SJSA1 (cell line): ENCODE results near the gene GPR142. TPM values are rescaled to one million over a fixed set of nuclear protein-coding genes. Genes with fewer than 3 reads are reported as not detected.

Experiments
- DNase-seq, 2 experiments: peaks; one replicate each; pipeline ENCODE4 v3.0.0-alpha.2; 2015 to 2020; ENCODE audit warnings: low spot score in 2 of 2, low read depth in 1 of 2
- H3K27ac ChIP-seq: fragments of 250-450 bp; sonication (Bioruptor Pico); 2 replicates; pipeline ENCODE4 v1.5.1; 2020; ENCODE audit warnings: mild to moderate bottlenecking, moderate library complexity
- H3K27me3 ChIP-seq: fragments of 250-450 bp; sonication (Bioruptor Pico); replicated peaks from 2 replicates; pipeline ENCODE4 v1.5.1; 2020; ENCODE audit warnings: mild to moderate bottlenecking, moderate library complexity
- H3K36me3 ChIP-seq: fragments of 250-450 bp; sonication (Bioruptor Pico); 2 replicates; pipeline ENCODE4 v1.5.1; 2020; ENCODE audit warnings: mild to moderate bottlenecking
- H3K4me1 ChIP-seq: fragments of 250-450 bp; sonication (Bioruptor Pico); replicated peaks from 2 replicates; pipeline ENCODE4 v1.6.1; 2021; ENCODE audit warnings: mild to moderate bottlenecking
- H3K4me3 ChIP-seq: fragments of 250-450 bp; sonication (Bioruptor Pico); 2 replicates; pipeline ENCODE4 v1.5.1; 2020; ENCODE audit warnings: mild to moderate bottlenecking
- H3K9me3 ChIP-seq: fragments of 250-450 bp; sonication (Bioruptor Pico); replicated peaks from 2 replicates; pipeline ENCODE4 v1.5.1; 2020; ENCODE audit warnings: mild to moderate bottlenecking
- total RNA-seq: library from RNA; depleted of rRNA; stranded (reverse); fragments of >200 nt; shearing (Covaris generic); gene quantifications from 2 replicates; pipeline ENCODE4 v1.2.3, GENCODE V29; 2014

The GPR142 gene
- total RNA-seq, 1 experiment from 2014 or later: not detected

GRCh38 chr17:74386386-74386785 is 19.1 kb downstream of the GPR142 start:
- Histone ChIP-seq H3K9me3 (no peaks in the 10 kb centered on the region), H3K4me3 (no peak overlapping the region), H3K4me1 (no peaks in the 10 kb centered on the region), H3K36me3 (no peaks in the 10 kb centered on the region), H3K27me3 (no peaks in the 10 kb centered on the region), H3K27ac (no peak overlapping the region)
- DNase-seq: no peak

GRCh38 chr17:74387365-74388218 is 20.3 kb downstream of the GPR142 start:
- DNase-seq: no peak
- Histone ChIP-seq H3K4me1 (no peaks in the 10 kb centered on the region), H3K27ac (no peak overlapping the region), H3K36me3 (no peaks in the 10 kb centered on the region), H3K4me3 (no peak overlapping the region), H3K9me3 (no peaks in the 10 kb centered on the region), H3K27me3 (no peaks in the 10 kb centered on the region)

DNA sequence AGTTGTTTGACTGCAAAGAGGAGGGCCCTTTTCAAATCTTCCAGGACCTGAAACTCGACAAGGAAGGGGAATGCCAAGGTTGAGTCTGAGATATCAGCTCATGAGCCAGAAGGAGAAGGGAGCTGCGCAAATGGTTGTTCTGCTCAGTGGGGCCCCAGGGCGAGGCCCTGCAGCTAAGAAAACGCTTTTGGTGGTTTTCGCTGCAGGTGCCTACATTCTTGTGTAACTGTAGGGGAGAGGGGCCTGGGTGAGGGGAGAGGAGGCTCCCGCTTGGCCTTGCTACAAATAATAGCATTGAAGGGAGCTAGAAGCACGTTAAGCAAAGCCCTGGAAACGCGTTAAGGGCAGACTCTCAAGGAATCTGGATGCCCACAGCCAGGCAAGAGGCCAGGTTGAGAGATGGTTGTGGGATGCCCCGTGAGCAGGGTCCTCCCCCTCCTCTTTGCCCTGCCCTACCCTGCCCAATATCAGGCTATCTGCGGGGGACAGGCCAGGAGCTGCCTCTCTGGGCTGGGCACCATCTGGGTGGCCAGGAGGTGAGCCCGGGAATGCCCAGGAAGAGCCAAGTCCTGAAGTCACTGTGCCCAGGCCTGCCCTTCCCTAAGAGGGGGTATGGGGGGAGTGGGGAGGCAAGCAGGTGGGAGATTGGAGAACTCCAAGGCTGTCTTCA is 21.9 kb downstream of the GPR142 start:
- DNase-seq: no peak
- H3K36me3 ChIP-seq: no peaks in the 10 kb centered on the region
- H3K27ac ChIP-seq: no peak overlapping the region
- H3K4me3 ChIP-seq: no peak overlapping the region
- H3K27me3 ChIP-seq: no peaks in the 10 kb centered on the region
- H3K4me1 ChIP-seq: no peaks in the 10 kb centered on the region
- no peaks in the 10 kb centered on the region for H3K9me3 ChIP-seq

- DNase-seq: no peak
- no peak overlapping the region for H3K27ac ChIP-seq
- H3K4me1 ChIP-seq: no peaks in the 10 kb centered on the region
- H3K9me3 ChIP-seq: no peaks in the 10 kb centered on the region
- no peaks in the 10 kb centered on the region for H3K36me3 ChIP-seq
- no peak overlapping the region for H3K4me3 ChIP-seq
- no peaks in the 10 kb centered on the region for H3K27me3 ChIP-seq
Observed at GRCh38 chr17:74389937-74390679, 22.8 kb downstream of the GPR142 start.

- Histone ChIP-seq H3K27me3 (no peaks in the 10 kb centered on the region), H3K27ac (no peak overlapping the region), H3K36me3 (no peaks in the 10 kb centered on the region), H3K4me1 (no peaks in the 10 kb centered on the region), H3K4me3 (no peak overlapping the region), H3K9me3 (no peaks in the 10 kb centered on the region)
- no peak for DNase-seq
Observed at GRCh38 chr17:74390680-74391653, 23.7 kb downstream of the GPR142 start.

- no peak for DNase-seq
- Histone ChIP-seq H3K4me1 (no peaks in the 10 kb centered on the region), H3K4me3 (no peak overlapping the region), H3K36me3 (no peaks in the 10 kb centered on the region), H3K9me3 (no peaks in the 10 kb centered on the region), H3K27ac (no peak overlapping the region), H3K27me3 (no peaks in the 10 kb centered on the region)
Observed at GRCh38 chr17:74391771-74392170, 24.5 kb downstream of the GPR142 start.

- Histone ChIP-seq H3K27me3 (no peaks in the 10 kb centered on the region), H3K9me3 (no peaks in the 10 kb centered on the region), H3K4me3 (no peak overlapping the region), H3K27ac (no peak overlapping the region), H3K36me3 (no peaks in the 10 kb centered on the region), H3K4me1 (no peaks in the 10 kb centered on the region)
- no peak for DNase-seq
Observed at GRCh38 chr17:74392848-74393247, 25.5 kb downstream of the GPR142 start.

GRCh38 chr17:74393346-74393942 is 26.1 kb downstream of the GPR142 start:
- Histone ChIP-seq H3K4me1 (no peaks in the 10 kb centered on the region), H3K27ac (no peak overlapping the region), H3K4me3 (no peak overlapping the region), H3K36me3 (no peaks in the 10 kb centered on the region), H3K9me3 (no peaks in the 10 kb centered on the region), H3K27me3 (no peaks in the 10 kb centered on the region)
- DNase-seq: no peak

- no peak for DNase-seq
- Histone ChIP-seq H3K27ac (no peak overlapping the region), H3K36me3 (no peaks in the 10 kb centered on the region), H3K9me3 (no peaks in the 10 kb centered on the region), H3K27me3 (0 out of 2 replicates have a peak, but pooled peaks cover 5% of the 10 kb centered on the region), H3K4me3 (no peak overlapping the region), H3K4me1 (no peaks in the 10 kb centered on the region)
Observed at GRCh38 chr17:74394275-74394950, 27.1 kb downstream of the GPR142 start.

DNA sequence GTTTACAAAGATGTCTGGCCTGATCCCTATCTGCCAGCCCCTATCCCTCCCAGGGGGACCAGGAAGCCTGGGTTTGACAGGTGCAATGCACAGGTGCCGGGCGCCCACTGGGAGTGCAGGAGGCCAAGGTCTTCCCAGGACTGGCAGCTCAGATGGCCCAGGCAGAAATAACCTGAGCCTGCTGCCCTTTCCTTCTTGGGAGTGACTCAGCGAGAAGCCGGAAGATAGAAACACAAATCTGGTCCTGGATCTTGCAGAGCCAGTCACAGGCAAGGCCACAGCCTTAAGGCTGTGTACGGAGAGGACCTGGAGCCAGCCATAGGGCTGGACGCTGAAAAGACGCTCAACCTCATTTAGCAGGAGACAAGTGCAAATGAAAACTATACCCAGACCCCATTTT is 27.7 kb downstream of the GPR142 start:
- no peak overlapping the region for H3K27ac ChIP-seq
- DNase-seq: no peak
- no peak overlapping the region for H3K4me3 ChIP-seq
- no peaks in the 10 kb centered on the region for H3K9me3 ChIP-seq
- no peaks in the 10 kb centered on the region for H3K36me3 ChIP-seq
- H3K27me3 ChIP-seq: 0 out of 2 replicates have a peak, but pooled peaks cover 5% of the 10 kb centered on the region
- H3K4me1 ChIP-seq: no peaks in the 10 kb centered on the region

- no peaks in the 10 kb centered on the region for H3K4me1 ChIP-seq
- H3K9me3 ChIP-seq: no peaks in the 10 kb centered on the region
- no peak overlapping the region for H3K4me3 ChIP-seq
- DNase-seq: no peak
- no peak overlapping the region for H3K27ac ChIP-seq
- 0 out of 2 replicates have a peak, but pooled peaks cover 5% of the 10 kb centered on the region for H3K27me3 ChIP-seq
- no peaks in the 10 kb centered on the region for H3K36me3 ChIP-seq
Observed at GRCh38 chr17:74396567-74396966, 29.3 kb downstream of the GPR142 start.

DNA sequence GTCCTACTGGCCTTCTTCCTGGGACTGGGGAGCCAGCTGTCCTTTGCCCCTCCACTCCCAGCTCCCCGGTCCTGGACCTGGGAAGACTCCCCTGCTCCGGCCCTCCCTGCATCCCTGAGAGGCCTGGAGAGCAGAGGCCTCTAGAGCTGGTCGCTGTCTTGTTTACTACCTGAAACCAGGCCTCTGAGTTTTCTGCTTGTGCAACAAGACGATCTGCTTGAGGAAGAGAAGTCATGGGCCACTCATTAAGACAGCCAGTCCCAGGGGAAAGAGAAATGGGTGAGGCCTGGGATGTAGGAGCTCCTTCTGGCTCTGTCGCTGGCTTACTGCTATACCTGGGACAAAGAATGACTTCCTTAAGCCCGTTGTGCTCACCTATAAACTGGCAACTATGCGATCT is 34.7 kb downstream of the GPR142 start:
- 0 out of 2 replicates have a peak, but pooled peaks cover 5% of the 10 kb centered on the region for H3K27me3 ChIP-seq
- DNase-seq: no peak
- no peak overlapping the region for H3K27ac ChIP-seq
- peaks cover 6% of the 10 kb centered on the region for H3K4me1 ChIP-seq
- no peaks in the 10 kb centered on the region for H3K36me3 ChIP-seq
- H3K9me3 ChIP-seq: no peaks in the 10 kb centered on the region
- no peak overlapping the region for H3K4me3 ChIP-seq
